GM08714 (cell line): ENCODE measurements around the gene ANKRD34A.
"Not testable (repeated sequence)": the region's sequence is repeated elsewhere in the genome, so short reads cannot be mapped to it uniquely, and the experiment has no call there.

Source experiments
- H3K4me3 ChIP-seq: fragments of 200-500 bp; sonication (Bioruptor generic); 2 replicates; pipeline ENCODE4 v1.5.1; 2014; ENCODE audit warnings: mild to moderate bottlenecking, low read length, inconsistent platforms
- ZNF274 ChIP-seq: IDR thresholded peaks from 2 replicates; pipeline ENCODE4 v1.6.1; 2012; ENCODE audit warnings: mild to moderate bottlenecking, low read depth, low read length

ANKRD34A gene

GRCh38 chr1:145956361-145956760 lies 8.0 kb downstream of the ANKRD34A start:
- TF ChIP-seq ZNF274, result no peak
- H3K4me3 ChIP-seq, result peak overlapping the region; percentile 97; the same call in 1 of the 2 replicates

GRCh38 chr1:145955436-145955835 lies 8.9 kb downstream of the ANKRD34A start:
- no peak overlapping the region for H3K4me3 ChIP-seq
- no peak for TF ChIP-seq ZNF274

GRCh38 chr1:145953861-145954260 lies 10.5 kb downstream of the ANKRD34A start:
- H3K4me3 ChIP-seq, result no peak overlapping the region
- TF ChIP-seq ZNF274, result no peak

GRCh38 chr1:145952903-145953302 lies 11.5 kb downstream of the ANKRD34A start:
- TF ChIP-seq ZNF274, result no peak
- H3K4me3 ChIP-seq, result no peak overlapping the region

GRCh38 chr1:145951526-145951925 lies 12.8 kb downstream of the ANKRD34A start:
- no peak for TF ChIP-seq ZNF274
- no peak overlapping the region for H3K4me3 ChIP-seq

- no peak for TF ChIP-seq ZNF274
- H3K4me3 ChIP-seq, result no peak overlapping the region
Measured at GRCh38 chr1:145949219-145949618, 15.2 kb downstream of the ANKRD34A start.

- no peak for TF ChIP-seq ZNF274
- no peak overlapping the region for H3K4me3 ChIP-seq
Measured at GRCh38 chr1:145947551-145947950, 16.8 kb downstream of the ANKRD34A start.

GRCh38 chr1:145946477-145946986 lies 17.8 kb downstream of the ANKRD34A start:
- no peak for TF ChIP-seq ZNF274

GRCh38 chr1:145944532-145944931 lies 19.8 kb downstream of the ANKRD34A start:
- no peak for TF ChIP-seq ZNF274
- no peak overlapping the region for H3K4me3 ChIP-seq

More at GRCh38 chr1:145946477-145946986, 17.8 kb downstream of the ANKRD34A start:
- no peak overlapping the region for H3K4me3 ChIP-seq

- no peak for TF ChIP-seq ZNF274
- no peak overlapping the region for H3K4me3 ChIP-seq
Measured at GRCh38 chr1:145942871-145943270, 21.5 kb downstream of the ANKRD34A start.

- H3K4me3 ChIP-seq, result no peak overlapping the region
- no peak for TF ChIP-seq ZNF274
Measured at GRCh38 chr1:145942405-145942804, 22.0 kb downstream of the ANKRD34A start.

GRCh38 chr1:145937436-145937835 lies 26.9 kb downstream of the ANKRD34A start:
- no peak for TF ChIP-seq ZNF274

GRCh38 chr1:145936247-145936646 lies 28.1 kb downstream of the ANKRD34A start:
- TF ChIP-seq ZNF274, result no peak

More at GRCh38 chr1:145937436-145937835, 26.9 kb downstream of the ANKRD34A start:
- H3K4me3 ChIP-seq, result no peak overlapping the region

GRCh38 chr1:145935708-145936107 lies 28.7 kb downstream of the ANKRD34A start:
- no peak for TF ChIP-seq ZNF274
- no peak overlapping the region for H3K4me3 ChIP-seq

More at GRCh38 chr1:145936247-145936646, 28.1 kb downstream of the ANKRD34A start:
- no peak overlapping the region for H3K4me3 ChIP-seq

- H3K4me3 ChIP-seq, result not testable (repeated sequence)
Measured at GRCh38 chr1:145932522-145933009, 31.8 kb downstream of the ANKRD34A start.
